ENCODE data around the gene CBFA2T3. TPM values are rescaled to one million over a fixed set of nuclear protein-coding genes. Genes with fewer than 3 reads are reported as not detected.

CBFA2T3 gene
- total RNA-seq, 1 donor from 2014 or later: 2.4 TPM

- H3K9me3 Mint-ChIP-seq (ENCODE audit: unreplicated experiment): peaks cover 12% of the 10 kb centered on the region
- H3K36me3 ChIP-seq (ENCODE audit: insufficient read depth, low read length): no peaks in the 10 kb centered on the region
- H3K4me3 Mint-ChIP-seq (ENCODE audit: unreplicated experiment): no peak overlapping the region
- no peaks in the 10 kb centered on the region for H4K20me1 ChIP-seq (ENCODE audit: insufficient read depth, low read length)
- peaks cover 18% of the 10 kb centered on the region for H3K27me3 Mint-ChIP-seq (ENCODE audit: low read depth, unreplicated experiment)
- H3K79me2 ChIP-seq (ENCODE audit: insufficient read depth, low read length): no peaks in the 10 kb centered on the region
- no peak overlapping the region for H3K4me2 ChIP-seq (ENCODE audit: low read length)
- no peaks in the 10 kb centered on the region for H3K4me1 ChIP-seq (ENCODE audit: insufficient read depth, low read length)
- peaks cover 3% of the 10 kb centered on the region for H3K9me3 ChIP-seq (ENCODE audit: insufficient read depth, low read depth, low read length)
- H3K27ac Mint-ChIP-seq (ENCODE audit: unreplicated experiment): no peak overlapping the region
- H3K27me3 ChIP-seq (ENCODE audit: insufficient read depth, low read length): no peaks in the 10 kb centered on the region
- FAIRE-seq: no peak
- TF ChIP-seq CTCF (IDR thresholded peaks at IDR 0.05; ENCODE audit: insufficient read depth, low read depth, low read length) (no peak), EZH2 (IDR thresholded peaks at IDR 0.05; ENCODE audit: insufficient read depth, low read length) (no peak)
- DNase-seq (ENCODE audit: low read depth): no peak
- H3K4me1 Mint-ChIP-seq (ENCODE audit: low read depth, unreplicated experiment): peaks cover 8% of the 10 kb centered on the region
- H3K27ac ChIP-seq (ENCODE audit: low read depth, low read length): no peak overlapping the region
- H2AFZ ChIP-seq (ENCODE audit: low read depth, low read length): no peak overlapping the region
- H3K9ac ChIP-seq (ENCODE audit: low read length): no peak overlapping the region
- no peak overlapping the region for H3K4me3 ChIP-seq (ENCODE audit: insufficient read depth, low read depth, low read length)
- no peaks in the 10 kb centered on the region for H3K36me3 Mint-ChIP-seq (ENCODE audit: low read depth, unreplicated experiment)
These were observed 38.4 kb upstream of the CBFA2T3 start for GRCh38 chr16:89015271-89015859.

- Histone ChIP-seq H3K27ac (ENCODE audit: low read depth, low read length) (no peak overlapping the region), H3K36me3 (ENCODE audit: insufficient read depth, low read length) (no peaks in the 10 kb centered on the region), H3K9ac (ENCODE audit: low read length) (no peak overlapping the region), H3K9me3 (ENCODE audit: insufficient read depth, low read depth, low read length) (peaks cover 3% of the 10 kb centered on the region), H4K20me1 (ENCODE audit: insufficient read depth, low read length) (no peaks in the 10 kb centered on the region), H2AFZ (ENCODE audit: low read depth, low read length) (no peak overlapping the region), H3K27me3 (ENCODE audit: insufficient read depth, low read length) (no peaks in the 10 kb centered on the region), H3K4me1 (ENCODE audit: insufficient read depth, low read length) (no peaks in the 10 kb centered on the region), H3K4me2 (ENCODE audit: low read length) (no peak overlapping the region), H3K79me2 (ENCODE audit: insufficient read depth, low read length) (no peaks in the 10 kb centered on the region), H3K4me3 (ENCODE audit: insufficient read depth, low read depth, low read length) (no peak overlapping the region)
- TF ChIP-seq CTCF (IDR thresholded peaks at IDR 0.05; ENCODE audit: insufficient read depth, low read depth, low read length) (no peak), EZH2 (IDR thresholded peaks at IDR 0.05; ENCODE audit: insufficient read depth, low read length) (no peak)
- no peak for FAIRE-seq
- Mint-ChIP-seq H3K4me1 (ENCODE audit: low read depth, unreplicated experiment) (peaks cover 8% of the 10 kb centered on the region), H3K27me3 (ENCODE audit: low read depth, unreplicated experiment) (peaks cover 25% of the 10 kb centered on the region), H3K9me3 (ENCODE audit: unreplicated experiment) (peaks cover 17% of the 10 kb centered on the region), H3K4me3 (ENCODE audit: unreplicated experiment) (no peak overlapping the region), H3K27ac (ENCODE audit: unreplicated experiment) (no peak overlapping the region), H3K36me3 (ENCODE audit: low read depth, unreplicated experiment) (no peaks in the 10 kb centered on the region)
- no peak for DNase-seq (ENCODE audit: low read depth)
These were observed 37.6 kb upstream of the CBFA2T3 start for GRCh38 chr16:89014403-89015230.

Measured in astrocyte (in vitro differentiated cells and primary cell).